GM19324 (cell line): ENCODE data around the gene LHX5.
"Not testable (repeated sequence)": the region's sequence is repeated elsewhere in the genome, so short reads cannot be mapped to it uniquely, and the experiment has no call there.

Experiments used
- ATAC-seq: cut with Tn5 transposase; IDR thresholded peaks from one replicate; pipeline ENCODE4 v1.9.1; 2021; ENCODE audit warnings: mild to moderate bottlenecking, moderate library complexity; ENCODE audit not compliant: unreplicated experiment, low FRiP score

Gene LHX5

GRCh38 chr12:113471619-113472171, at the start of gene LHX5:
Gene LHX5, minus strand, starts transcription at chr12:113471871. Its CDS starts 373 bp downstream, at chr12:113471498.
- no peak for ATAC-seq

GRCh38 chr12:113519464-113520307, 48.0 kb upstream of the LHX5 start:
- ATAC-seq, result no peak

GRCh38 chr12:113515082-113515856, 43.6 kb upstream of the LHX5 start:
- ATAC-seq, result no peak

GRCh38 chr12:113514602-113515001, 42.9 kb upstream of the LHX5 start:
- no peak for ATAC-seq

GRCh38 chr12:113512568-113512967, 40.9 kb upstream of the LHX5 start:
- no peak for ATAC-seq

- ATAC-seq, result no peak
Observed at GRCh38 chr12:113506867-113507266, 35.2 kb upstream of the LHX5 start.

- no peak for ATAC-seq
Observed at GRCh38 chr12:113505941-113506340, 34.3 kb upstream of the LHX5 start.

- no peak for ATAC-seq
Observed at GRCh38 chr12:113504917-113505316, 33.2 kb upstream of the LHX5 start.

GRCh38 chr12:113500782-113501311, 29.2 kb upstream of the LHX5 start:
- ATAC-seq, result no peak

- no peak for ATAC-seq
Observed at GRCh38 chr12:113500306-113500675, 28.6 kb upstream of the LHX5 start.

- ATAC-seq, result no peak
Observed at GRCh38 chr12:113498490-113498889, 26.8 kb upstream of the LHX5 start.

GRCh38 chr12:113497693-113498092, 26.0 kb upstream of the LHX5 start:
- ATAC-seq, result no peak

- not testable (repeated sequence) for ATAC-seq
Observed at GRCh38 chr12:113495941-113496340, 24.3 kb upstream of the LHX5 start.

GRCh38 chr12:113488322-113488721, 16.7 kb upstream of the LHX5 start:
- ATAC-seq, result no peak

- ATAC-seq, result no peak
Observed at GRCh38 chr12:113486722-113487121, 15.1 kb upstream of the LHX5 start.

GRCh38 chr12:113485330-113485729, 13.7 kb upstream of the LHX5 start:
- ATAC-seq, result no peak

- ATAC-seq, result no peak
Observed at GRCh38 chr12:113482334-113482733, 10.7 kb upstream of the LHX5 start.

GRCh38 chr12:113480336-113480971, 8.8 kb upstream of the LHX5 start:
- no peak for ATAC-seq

GRCh38 chr12:113479590-113480335, 8.1 kb upstream of the LHX5 start:
- no peak for ATAC-seq

- no peak for ATAC-seq
Observed at GRCh38 chr12:113479216-113479589, 7.5 kb upstream of the LHX5 start.
